ENCODE data around the gene GPR25.

- TF ChIP-seq, protein P1, sequence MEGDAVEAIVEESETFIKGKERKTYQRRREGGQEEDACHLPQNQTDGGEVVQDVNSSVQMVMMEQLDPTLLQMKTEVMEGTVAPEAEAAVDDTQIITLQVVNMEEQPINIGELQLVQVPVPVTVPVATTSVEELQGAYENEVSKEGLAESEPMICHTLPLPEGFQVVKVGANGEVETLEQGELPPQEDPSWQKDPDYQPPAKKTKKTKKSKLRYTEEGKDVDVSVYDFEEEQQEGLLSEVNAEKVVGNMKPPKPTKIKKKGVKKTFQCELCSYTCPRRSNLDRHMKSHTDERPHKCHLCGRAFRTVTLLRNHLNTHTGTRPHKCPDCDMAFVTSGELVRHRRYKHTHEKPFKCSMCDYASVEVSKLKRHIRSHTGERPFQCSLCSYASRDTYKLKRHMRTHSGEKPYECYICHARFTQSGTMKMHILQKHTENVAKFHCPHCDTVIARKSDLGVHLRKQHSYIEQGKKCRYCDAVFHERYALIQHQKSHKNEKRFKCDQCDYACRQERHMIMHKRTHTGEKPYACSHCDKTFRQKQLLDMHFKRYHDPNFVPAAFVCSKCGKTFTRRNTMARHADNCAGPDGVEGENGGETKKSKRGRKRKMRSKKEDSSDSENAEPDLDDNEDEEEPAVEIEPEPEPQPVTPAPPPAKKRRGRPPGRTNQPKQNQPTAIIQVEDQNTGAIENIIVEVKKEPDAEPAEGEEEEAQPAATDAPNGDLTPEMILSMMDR (conservative IDR thresholded peaks at IDR 0.05; ENCODE audit: low read depth, low read length) = no peak
- no peak for TF ChIP-seq EZH2 (IDR thresholded peaks at IDR 0.05; ENCODE audit: borderline replicate concordance, low read depth, low read length, poor library complexity, severe bottlenecking)
Observed at GRCh38 chr1:200892546-200892945, 19.8 kb downstream of the GPR25 start.
